Measurements from ENCODE around the gene PPP3R1.

The PPP3R1 gene

GRCh38 chr2:68234405-68234804 is 17.9 kb downstream of the PPP3R1 start:
- DNase-seq (ENCODE audit: low spot score) = no peak
- TF ChIP-seq, protein P1, sequence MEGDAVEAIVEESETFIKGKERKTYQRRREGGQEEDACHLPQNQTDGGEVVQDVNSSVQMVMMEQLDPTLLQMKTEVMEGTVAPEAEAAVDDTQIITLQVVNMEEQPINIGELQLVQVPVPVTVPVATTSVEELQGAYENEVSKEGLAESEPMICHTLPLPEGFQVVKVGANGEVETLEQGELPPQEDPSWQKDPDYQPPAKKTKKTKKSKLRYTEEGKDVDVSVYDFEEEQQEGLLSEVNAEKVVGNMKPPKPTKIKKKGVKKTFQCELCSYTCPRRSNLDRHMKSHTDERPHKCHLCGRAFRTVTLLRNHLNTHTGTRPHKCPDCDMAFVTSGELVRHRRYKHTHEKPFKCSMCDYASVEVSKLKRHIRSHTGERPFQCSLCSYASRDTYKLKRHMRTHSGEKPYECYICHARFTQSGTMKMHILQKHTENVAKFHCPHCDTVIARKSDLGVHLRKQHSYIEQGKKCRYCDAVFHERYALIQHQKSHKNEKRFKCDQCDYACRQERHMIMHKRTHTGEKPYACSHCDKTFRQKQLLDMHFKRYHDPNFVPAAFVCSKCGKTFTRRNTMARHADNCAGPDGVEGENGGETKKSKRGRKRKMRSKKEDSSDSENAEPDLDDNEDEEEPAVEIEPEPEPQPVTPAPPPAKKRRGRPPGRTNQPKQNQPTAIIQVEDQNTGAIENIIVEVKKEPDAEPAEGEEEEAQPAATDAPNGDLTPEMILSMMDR (IDR thresholded peaks at IDR 0.05; ENCODE audit: extremely low read depth, missing control alignments) = no peak

DNA sequence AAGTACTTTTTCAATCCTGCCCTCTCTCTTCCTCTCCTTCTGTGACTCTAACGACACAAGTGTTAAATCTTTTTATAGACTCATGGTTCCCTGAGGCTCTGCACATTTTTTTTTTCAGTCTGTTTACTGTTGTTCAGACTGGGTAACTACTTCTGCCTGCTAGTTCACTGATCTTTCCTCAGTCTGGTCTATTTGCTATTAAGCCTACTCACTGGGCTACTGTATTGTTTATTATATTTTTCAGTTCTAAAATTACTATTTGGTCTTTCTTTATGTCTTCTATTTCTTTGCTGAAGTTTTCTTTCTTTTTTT is 21.3 kb downstream of the PPP3R1 start:
- TF ChIP-seq, protein P1 (IDR thresholded peaks at IDR 0.05; ENCODE audit: extremely low read depth, missing control alignments) = no peak
- DNase-seq (ENCODE audit: low spot score) = no peak

- DNase-seq (ENCODE audit: low spot score) = no peak
Observed at GRCh38 chr2:68230241-68231060, 21.9 kb downstream of the PPP3R1 start.

GRCh38 chr2:68226794-68227193 is 25.5 kb downstream of the PPP3R1 start:
- DNase-seq (ENCODE audit: low spot score) = no peak
- TF ChIP-seq, protein P1 (IDR thresholded peaks at IDR 0.05; ENCODE audit: extremely low read depth, missing control alignments) = no peak

More at GRCh38 chr2:68230241-68231060, 21.9 kb downstream of the PPP3R1 start:
- TF ChIP-seq, protein P1 (IDR thresholded peaks at IDR 0.05; ENCODE audit: extremely low read depth, missing control alignments) = no peak

DNA sequence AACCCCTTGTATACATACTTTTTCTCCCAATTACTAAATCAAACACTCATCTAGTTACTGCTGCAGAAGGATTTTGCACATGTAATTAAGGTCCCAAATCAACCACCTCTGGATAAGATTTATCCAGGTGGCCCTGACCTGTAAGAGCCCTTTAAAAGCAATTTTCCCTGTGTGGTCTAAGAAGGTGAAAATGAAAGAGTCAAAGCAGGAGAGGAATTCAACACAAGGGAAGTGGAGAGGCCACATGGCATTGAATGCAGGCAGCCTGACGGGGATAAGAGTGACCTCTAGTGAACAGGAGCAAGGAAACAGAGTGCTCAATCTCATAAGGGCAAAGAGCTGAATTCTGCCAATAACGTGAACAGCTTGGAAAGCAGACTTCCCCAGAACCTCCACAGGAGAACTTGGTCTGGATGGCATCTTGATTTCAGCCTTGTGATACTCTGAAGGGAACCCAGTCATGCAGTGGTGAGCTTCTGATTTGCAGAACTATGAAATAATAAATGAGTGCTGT is 27.2 kb downstream of the PPP3R1 start:
- TF ChIP-seq, protein P1 (IDR thresholded peaks at IDR 0.05; ENCODE audit: extremely low read depth, missing control alignments) = no peak
- DNase-seq (ENCODE audit: low spot score) = no peak

DNA sequence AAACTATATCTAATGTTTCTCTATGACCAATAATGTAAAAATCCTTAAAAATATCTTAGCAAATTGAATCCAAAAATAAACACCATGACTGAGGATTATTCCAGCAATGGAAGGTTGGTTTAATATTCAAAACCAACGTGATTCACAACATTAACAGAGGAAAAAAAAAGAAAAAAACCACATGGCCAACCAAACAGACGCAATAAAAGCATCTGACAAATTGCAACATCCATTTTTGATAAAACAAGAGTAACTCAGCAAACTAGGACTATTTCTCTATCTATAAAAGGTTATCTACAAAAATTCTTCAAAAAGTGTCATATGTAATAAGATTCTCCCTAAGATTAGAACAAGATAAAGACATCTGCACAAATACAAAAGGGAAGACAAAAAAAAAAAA is 28.9 kb downstream of the PPP3R1 start:
- TF ChIP-seq, protein P1 (IDR thresholded peaks at IDR 0.05; ENCODE audit: extremely low read depth, missing control alignments) = no peak
- no peak for DNase-seq (ENCODE audit: low spot score)

DNA sequence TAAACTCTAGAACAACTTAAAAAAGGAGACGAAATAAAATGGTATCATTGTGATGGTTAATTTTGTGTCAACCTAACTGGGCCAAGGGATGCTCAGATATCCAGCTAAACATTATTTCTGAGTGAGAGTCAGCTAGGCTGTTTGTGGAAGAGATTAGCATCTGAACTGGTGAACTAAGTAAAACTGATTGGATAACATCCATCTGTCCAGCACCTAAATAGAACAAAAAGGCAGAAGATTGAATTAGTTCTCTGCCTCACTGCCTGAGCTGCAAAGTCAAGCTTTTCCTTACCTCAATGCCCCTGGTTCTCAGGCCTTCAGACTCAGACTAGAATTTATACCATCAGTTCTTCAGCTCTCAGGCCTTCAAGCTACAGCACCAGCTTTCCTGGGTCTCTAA is 30.0 kb downstream of the PPP3R1 start:
- TF ChIP-seq, protein P1 (IDR thresholded peaks at IDR 0.05; ENCODE audit: extremely low read depth, missing control alignments) = no peak
- DNase-seq (ENCODE audit: low spot score) = no peak

Measured in GM20000 (cell line).